RWPE2 (cell line): ENCODE measurements around the gene POFUT1.

ENCODE experiments used
- ATAC-seq: fragments of 200-7000 bp; cut with Tn5 transposase; 3 replicates; pipeline ENCODE4 v1.9.1; 2021; ENCODE audit warnings: low read depth
- DNase-seq: peaks from one replicate; pipeline ENCODE4 v3.0.0-alpha.2; 2020; ENCODE audit warnings: low spot score
- H3K27ac ChIP-seq: fragments of 450-650 bp; 2 replicates; pipeline ENCODE4 v1.5.1; 2017; ENCODE audit warnings: mild to moderate bottlenecking; ENCODE audit not compliant: poor library complexity, severe bottlenecking
- H3K27me3 ChIP-seq: fragments of 250-450 bp; sonication (Bioruptor Pico); 2 replicates; pipeline ENCODE4 v1.5.1; 2021; ENCODE audit warnings: mild to moderate bottlenecking, moderate library complexity; ENCODE audit not compliant: insufficient read depth, poor library complexity, severe bottlenecking
- H3K36me3 ChIP-seq: fragments of 250-450 bp; sonication (Bioruptor Pico); 2 replicates; pipeline ENCODE4 v1.5.1; 2020; ENCODE audit warnings: low read depth, mild to moderate bottlenecking, moderate library complexity
- H3K4me1 ChIP-seq: fragments of 250-450 bp; sonication (Bioruptor Pico); 2 replicates; pipeline ENCODE4 v1.5.1; 2021; ENCODE audit warnings: mild to moderate bottlenecking, moderate library complexity; ENCODE audit not compliant: insufficient read depth, poor library complexity, severe bottlenecking
- H3K4me3 ChIP-seq: fragments of 250-450 bp; sonication (Bioruptor Pico); 2 replicates; pipeline ENCODE4 v1.5.1; 2021; ENCODE audit warnings: mild to moderate bottlenecking, moderate library complexity; ENCODE audit not compliant: severe bottlenecking
- H3K9me3 ChIP-seq: fragments of 250-450 bp; sonication (Bioruptor Pico); 2 replicates; pipeline ENCODE4 v1.5.1; 2021; ENCODE audit warnings: mild to moderate bottlenecking, moderate library complexity; ENCODE audit not compliant: severe bottlenecking
- CTCF ChIP-seq: fragments of 450-650 bp; IDR thresholded peaks from one replicate; pipeline ENCODE4 v1.5.1; 2017; ENCODE audit warnings: mild to moderate bottlenecking, moderate library complexity; ENCODE audit not compliant: poor library complexity, severe bottlenecking

The POFUT1 gene

GRCh38 chr20:32160341-32160740, 47.3 kb upstream of the POFUT1 start:
- Histone ChIP-seq H3K4me3 (no peak overlapping the region), H3K27me3 (no peaks in the 10 kb centered on the region), H3K9me3 (no peaks in the 10 kb centered on the region), H3K4me1 (no peaks in the 10 kb centered on the region), H3K36me3 (peaks cover 89% of the 10 kb centered on the region), H3K27ac (no peak overlapping the region)
- TF ChIP-seq CTCF = no peak
- DNase-seq (peak; percentile 72), ATAC-seq (no peak)

DNA sequence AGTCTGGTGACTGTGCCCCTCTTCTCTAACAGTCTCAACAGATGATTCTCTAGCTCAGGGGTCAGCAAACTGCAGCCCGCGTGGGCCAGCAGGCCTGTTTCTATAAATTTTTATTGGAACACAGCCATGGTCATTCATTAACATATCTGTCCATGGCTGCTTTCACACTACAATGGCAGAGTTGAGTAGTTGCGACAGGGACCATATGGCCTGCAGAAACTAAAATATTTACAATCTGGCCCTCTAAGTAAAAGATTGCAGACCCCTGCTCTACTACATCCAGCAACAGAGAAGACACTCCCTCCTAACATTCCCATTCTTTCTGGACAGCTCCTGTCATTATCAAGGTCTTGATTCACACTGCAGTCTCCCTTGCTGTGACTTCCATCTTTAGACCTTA, 45.3 kb upstream of the POFUT1 start:
- Histone ChIP-seq H3K4me3 (no peak overlapping the region), H3K36me3 (peaks cover 92% of the 10 kb centered on the region), H3K27me3 (no peaks in the 10 kb centered on the region), H3K9me3 (no peaks in the 10 kb centered on the region), H3K27ac (no peak overlapping the region), H3K4me1 (no peaks in the 10 kb centered on the region)
- no peak for DNase-seq
- ATAC-seq = no peak
- TF ChIP-seq CTCF = no peak

GRCh38 chr20:32163951-32164350, 43.7 kb upstream of the POFUT1 start:
- no peak overlapping the region for H3K4me3 ChIP-seq
- ATAC-seq = no peak
- no peak for TF ChIP-seq CTCF
- H3K9me3 ChIP-seq = no peaks in the 10 kb centered on the region
- no peaks in the 10 kb centered on the region for H3K27me3 ChIP-seq
- peak; percentile 51 for DNase-seq
- peaks cover 78% of the 10 kb centered on the region for H3K36me3 ChIP-seq
- H3K27ac ChIP-seq = no peak overlapping the region
- H3K4me1 ChIP-seq = no peaks in the 10 kb centered on the region

DNA sequence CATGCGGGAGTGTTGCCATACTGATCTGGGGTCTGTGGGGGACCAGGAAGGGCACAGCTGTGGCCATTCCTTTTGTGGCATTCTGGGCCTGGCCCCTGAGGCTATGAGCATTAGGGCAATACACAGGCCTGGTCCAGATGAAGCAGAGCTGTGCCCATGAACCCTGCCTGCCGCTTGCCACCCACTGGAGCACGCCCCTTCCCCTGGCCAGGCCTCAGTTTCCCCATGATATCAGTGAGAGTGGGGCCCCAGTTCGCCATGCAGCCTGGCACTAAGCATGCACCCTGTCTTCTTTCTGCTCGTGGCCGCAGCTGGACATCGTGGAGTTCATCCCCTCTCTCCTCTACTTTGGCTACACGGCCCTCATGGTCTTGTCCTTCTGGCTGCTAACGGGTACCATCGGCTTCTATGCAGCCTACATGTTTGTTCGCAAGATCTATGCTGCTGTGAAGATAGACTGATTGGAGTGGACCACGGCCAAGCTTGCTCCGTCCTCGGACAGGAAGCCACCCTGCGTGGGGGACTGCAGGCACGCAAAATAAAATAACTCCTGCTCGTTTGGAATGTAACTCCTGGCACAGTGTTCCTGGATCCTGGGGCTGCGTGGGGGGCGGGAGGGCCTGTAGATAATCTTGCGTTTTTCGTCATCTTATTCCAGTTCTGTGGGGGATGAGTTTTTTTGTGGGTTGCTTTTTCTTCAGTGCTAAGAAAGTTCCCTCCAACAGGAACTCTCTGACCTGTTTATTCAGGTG, 42.5 kb upstream of the POFUT1 start:
- DNase-seq = peak; percentile 80
- Histone ChIP-seq H3K4me3 (no peak overlapping the region), H3K4me1 (no peaks in the 10 kb centered on the region), H3K27ac (no peak overlapping the region), H3K9me3 (no peaks in the 10 kb centered on the region), H3K27me3 (no peaks in the 10 kb centered on the region), H3K36me3 (peaks cover 66% of the 10 kb centered on the region)
- no peak for ATAC-seq
- no peak for TF ChIP-seq CTCF

DNA sequence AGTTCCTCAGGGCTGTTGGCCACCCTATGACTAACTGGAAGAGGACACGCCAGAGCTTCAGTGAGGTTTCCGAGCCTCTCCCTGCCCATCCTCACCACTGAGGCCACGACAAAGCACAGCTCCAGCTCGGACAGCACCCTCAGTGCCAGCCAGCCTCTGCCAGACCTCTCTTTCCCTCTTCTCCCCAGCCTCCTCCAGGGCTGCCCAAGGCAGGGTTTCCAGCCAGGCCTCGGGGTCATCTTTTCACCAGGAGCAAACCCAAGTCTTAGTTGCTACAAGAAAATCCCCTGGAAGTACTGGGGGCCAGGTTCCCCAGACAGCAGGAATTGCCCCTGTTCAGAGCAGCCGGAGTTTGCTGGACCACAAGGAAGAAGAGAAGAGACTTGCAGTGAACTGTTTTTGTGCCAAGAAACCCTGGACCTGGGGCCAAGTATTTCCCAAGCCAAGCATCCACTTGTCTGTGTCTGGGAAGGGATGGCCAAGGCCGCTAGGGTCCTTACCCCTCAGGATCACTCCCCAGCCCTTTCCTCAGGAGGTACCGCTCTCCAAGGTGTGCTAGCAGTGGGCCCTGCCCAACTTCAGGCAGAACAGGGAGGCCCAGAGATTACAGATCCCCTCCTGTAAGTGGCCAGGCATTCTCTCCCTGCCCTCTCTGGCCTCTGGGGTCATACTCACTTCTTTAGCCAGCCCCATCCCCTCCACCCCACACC, 41.7 kb upstream of the POFUT1 start:
- DNase-seq (peak; percentile 72), ATAC-seq (0 out of 3 replicates have a peak, but pooled peaks have one; percentile 8)
- TF ChIP-seq CTCF = no peak
- Histone ChIP-seq H3K4me3 (no peak overlapping the region), H3K36me3 (peaks cover 59% of the 10 kb centered on the region), H3K4me1 (no peaks in the 10 kb centered on the region), H3K9me3 (no peaks in the 10 kb centered on the region), H3K27ac (no peak overlapping the region), H3K27me3 (no peaks in the 10 kb centered on the region)
